ENCODE results near the gene NFKBIZ.
"Not testable (repeated sequence)": the region's sequence is repeated elsewhere in the genome, so short reads cannot be mapped to it uniquely, and the experiment has no call there.

NFKBIZ gene

DNA sequence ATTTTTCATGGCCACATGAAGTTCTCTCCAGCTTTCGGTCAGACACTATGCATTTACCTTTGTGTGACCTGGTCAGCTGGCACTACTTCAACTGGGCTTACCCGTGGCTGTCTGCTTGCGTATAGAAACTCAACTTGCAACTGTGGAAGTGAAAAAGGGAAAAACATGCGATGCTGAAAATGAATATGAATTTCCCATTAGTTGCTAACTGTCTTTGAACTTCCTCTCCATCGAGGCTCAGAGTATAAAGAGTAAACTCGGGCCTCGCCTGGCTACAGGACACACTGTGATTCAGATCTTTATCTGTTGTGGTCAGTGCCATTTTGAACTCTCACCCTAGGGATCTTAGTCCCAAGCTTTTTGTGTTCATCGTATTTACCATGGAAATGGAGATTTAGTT, 26.8 kb downstream of the NFKBIZ start:
- no peak for DNase-seq (ENCODE audit: low spot score)

DNA sequence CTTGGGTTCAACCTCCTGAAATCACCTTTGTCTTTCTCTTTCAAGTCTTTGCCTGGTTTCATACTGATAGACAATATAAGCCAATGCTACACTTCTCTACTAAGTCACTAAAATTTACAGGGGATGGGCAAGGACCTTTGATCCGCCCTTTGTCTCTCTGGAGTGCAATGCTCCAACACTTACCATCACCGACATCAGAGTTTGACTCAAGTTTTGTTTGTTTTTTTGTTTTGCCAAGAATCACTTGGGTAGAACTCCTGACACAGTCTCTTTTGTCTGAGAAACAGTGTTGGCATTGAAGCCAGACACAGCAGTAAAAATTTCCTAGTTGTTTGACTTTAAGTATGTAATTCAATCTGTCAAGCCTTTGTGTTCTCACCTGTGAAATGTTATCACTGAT, 29.3 kb downstream of the NFKBIZ start:
- DNase-seq (ENCODE audit: low spot score) = no peak

DNA sequence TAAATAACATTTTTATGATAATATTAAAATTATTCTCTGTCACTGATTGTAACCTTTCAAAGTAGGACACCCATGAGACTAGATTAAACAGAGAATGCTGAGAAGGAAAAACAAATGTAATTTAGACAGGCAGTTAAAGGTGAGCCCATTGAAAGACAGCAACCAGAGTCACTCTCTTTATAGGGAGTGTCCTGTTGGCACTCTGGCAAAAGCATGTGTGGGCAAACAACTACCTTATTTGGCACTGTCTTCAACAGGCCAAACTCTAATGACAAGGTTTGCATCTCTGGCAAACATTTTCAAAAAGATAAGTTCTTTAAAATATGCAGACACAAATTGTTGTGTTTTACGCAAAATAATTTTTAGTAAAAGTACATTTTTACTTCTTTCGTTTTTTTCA, 29.8 kb downstream of the NFKBIZ start:
- no peak for DNase-seq (ENCODE audit: low spot score)

DNA sequence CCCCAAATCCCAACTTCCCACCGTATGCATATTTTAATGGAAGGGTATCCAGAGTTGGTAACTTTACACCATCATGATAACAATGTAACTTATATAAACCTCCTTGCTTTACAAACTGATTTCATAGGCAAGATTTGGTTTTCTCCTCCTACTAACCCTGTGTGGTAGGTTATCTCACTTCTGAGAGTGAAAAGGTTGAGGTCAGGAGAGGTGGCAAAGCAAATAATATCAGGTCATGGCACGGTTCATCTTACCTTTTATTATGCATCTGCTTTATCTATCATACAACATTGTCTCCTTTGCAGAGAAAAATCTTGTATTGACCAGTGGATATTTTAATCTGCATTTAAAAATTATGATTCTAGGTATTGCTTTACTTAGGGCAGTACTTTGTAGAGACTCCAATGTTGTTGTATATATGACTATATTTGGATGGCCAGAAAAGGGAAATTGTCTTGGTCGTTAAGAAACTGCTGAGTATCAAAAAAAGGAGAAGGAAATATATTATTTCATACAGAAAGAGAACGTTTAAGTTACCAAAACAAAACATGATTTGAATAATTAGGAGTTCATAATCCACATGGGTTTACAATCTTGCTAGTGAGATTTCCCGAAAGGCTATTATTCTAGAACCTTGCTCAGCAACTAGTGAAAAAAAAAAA, 30.4 kb downstream of the NFKBIZ start:
- DNase-seq (ENCODE audit: low spot score) = no peak

DNA sequence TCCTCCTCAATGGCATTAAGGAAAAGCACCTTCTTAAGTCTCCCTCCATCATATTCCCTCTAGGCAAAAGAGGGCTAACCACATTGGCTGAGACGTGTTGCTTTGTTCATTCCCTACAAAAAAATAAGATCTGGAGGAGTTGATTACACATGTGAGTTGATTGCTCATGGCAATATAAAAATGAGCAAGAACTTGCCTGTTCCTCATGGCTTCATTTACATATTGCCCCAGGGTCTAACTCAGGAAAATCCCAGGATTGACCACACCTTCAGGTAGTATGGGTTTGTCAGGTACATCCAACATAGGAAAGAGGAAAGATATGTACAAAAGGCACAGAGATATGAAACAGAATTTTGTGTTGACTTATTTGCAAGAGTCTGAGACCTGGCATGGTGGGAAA, 35.5 kb downstream of the NFKBIZ start:
- no peak for DNase-seq (ENCODE audit: low spot score)

DNA sequence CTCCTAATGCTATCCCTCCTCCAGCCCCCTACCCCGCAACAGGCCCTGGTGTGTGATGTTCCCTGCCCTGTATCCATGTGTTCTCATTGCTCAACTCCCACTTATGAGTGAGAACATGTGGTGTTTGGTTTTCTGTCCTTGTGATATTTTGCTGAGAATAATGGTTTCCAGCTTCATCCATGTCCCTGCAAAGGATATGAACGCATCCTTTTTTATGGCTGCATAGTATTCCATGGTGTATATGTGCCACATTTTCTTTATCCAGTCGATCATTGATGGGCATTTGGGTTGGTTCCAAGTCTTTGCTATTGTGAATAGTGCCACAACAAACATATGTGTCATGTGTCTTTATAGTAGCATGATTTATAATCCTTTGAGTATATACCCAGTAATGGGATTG, 36.3 kb downstream of the NFKBIZ start:
- not testable (repeated sequence) for DNase-seq (ENCODE audit: low spot score)

DNA sequence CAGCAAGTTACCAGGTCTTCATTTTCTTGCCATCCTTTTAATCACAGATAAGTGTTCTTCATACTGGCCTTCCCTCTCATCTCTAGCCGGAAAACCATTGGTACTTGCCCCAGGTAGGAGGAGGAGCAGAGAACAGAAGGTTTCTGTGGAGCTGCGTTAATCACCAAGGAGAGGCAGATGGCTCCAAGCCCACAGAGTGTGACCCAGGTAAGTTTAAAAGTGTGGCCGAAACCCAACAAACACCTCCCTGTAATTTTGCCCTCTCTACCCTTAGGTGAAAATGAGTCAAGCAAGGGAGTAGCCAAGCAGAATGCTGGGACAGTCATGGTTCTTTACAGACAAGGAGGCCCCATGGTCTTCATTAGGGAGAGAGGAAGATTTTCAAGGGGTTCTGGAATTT, 37.3 kb downstream of the NFKBIZ start:
- DNase-seq (ENCODE audit: low spot score) = no peak

DNA sequence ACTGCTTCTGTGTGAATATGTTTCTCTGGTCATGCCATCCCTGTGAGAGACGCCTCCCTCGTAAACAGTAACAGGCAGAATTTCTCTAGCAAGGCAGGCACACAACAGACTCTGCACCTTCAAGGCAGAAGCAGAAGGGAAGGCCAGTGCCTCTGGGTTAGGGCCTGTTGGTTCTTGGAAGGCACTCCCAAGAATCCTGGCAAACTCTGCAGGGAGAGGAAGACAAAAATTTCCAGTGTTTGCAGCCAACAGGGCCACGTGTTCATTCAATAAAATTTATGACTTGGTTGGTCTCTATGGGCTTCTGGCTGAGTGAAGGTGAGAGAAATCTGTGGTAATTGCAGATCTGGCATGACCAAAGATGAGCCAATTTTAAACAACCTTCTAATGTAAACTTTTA, 39.3 kb downstream of the NFKBIZ start:
- DNase-seq (ENCODE audit: low spot score) = no peak

DNA sequence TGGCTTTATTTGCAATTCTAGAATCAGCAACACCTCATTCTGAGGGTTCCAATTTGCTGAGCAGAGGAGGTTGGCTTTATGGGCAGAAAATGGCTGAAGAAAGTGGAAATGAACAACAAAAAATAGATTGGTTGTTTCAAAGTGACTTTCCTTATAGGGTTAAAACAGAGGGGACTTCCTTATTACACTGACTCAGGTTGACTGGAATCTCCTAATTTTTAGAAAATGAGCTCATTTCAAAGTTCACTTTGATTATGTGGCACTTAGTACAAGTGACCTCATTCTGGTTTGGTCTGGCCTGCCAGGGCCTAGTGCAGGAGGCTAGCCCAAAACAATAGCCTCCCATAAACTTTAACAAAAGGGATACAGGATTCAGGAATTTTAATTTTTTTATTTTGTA, 41.4 kb downstream of the NFKBIZ start:
- DNase-seq (ENCODE audit: low spot score) = no peak

DNA sequence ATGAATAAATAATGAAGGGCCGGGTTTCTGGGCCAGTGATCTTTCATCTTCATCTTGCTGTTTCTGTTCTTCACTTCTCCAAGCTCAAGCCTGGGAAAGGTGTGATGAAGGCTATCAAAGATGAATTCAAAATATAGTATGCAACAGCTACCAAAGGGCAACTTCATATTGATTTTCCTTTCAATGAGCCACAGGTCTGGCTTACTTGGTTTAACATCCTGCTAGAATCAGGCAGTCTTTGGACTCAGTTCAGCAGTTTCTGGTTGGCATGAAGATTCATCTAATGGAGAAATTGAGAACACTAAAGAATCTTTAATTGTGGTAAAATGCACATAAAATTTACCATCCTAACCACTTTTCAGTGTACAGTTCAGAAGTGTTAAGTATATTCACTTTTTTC, 43.3 kb downstream of the NFKBIZ start:
- DNase-seq (ENCODE audit: low spot score) = no peak

DNA sequence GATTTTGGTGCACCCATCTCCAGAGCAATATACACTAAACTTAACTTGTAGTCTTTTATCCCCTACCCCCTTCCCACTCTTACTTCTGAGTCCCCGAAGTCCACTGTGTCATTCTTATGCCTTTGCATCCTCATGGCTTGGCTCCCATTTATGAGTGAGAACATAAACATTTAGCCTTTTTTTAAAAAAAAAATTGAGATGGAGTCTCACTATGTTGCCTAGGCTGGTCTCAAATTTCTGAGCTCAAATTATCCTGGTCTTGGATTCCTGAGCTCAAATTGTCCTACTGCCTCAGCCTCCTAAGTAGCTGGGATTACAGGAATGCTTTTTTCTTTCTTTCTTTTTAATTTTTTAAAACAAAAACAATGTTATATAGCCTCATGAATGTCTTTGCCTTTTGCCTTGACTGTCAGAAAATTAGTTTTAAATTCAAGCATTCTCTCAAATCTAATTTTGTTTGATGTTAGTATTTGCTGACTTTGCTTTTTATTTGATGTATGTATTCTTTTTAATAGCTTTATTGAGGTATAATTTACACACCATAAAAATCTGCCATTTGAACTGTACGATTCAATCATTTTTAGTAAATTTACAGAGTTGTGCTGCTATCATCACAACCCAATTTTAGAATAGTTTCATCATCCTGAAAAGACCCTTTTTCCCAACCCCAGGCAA, 46.9 kb downstream of the NFKBIZ start:
- no peak for DNase-seq (ENCODE audit: low spot score)

DNA sequence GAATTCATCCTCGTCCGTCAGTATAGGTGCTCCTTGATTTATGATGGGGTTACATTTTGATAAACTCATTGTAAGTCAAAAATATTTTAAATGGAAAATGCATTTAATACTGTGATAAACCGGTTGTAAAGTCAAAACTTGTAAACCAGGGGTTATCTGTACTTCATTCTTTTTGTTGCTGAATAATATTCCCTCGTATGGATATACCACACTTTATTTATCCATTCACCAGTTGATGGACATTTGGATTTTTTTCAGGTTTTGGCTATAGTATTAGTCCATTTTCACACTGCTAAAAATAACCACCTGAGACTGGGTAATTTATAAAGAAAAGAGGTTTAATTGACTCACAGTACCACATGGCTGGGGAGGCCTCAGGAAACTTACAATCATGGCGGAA, 47.7 kb downstream of the NFKBIZ start:
- no peak for DNase-seq (ENCODE audit: low spot score)

DNA sequence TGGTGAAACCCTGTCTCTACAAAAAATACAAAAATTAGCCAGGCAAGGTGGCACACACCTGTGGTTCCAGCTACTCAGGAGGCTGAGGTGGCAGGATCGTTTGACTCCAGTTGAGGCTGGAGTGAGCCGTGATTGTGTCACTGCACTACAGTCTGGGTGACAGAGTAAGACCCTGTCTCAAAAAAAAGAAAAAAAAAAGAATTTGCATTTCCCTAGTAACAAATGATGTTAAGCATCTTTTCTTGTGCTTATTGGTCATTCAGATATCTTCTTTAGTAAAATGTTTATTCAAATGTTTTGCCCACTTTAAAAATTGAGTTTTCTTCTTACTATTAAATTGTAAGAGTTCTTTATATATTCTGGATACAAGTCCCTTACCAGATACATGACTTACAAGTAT, 48.7 kb downstream of the NFKBIZ start:
- no peak for DNase-seq (ENCODE audit: low spot score)

DNA sequence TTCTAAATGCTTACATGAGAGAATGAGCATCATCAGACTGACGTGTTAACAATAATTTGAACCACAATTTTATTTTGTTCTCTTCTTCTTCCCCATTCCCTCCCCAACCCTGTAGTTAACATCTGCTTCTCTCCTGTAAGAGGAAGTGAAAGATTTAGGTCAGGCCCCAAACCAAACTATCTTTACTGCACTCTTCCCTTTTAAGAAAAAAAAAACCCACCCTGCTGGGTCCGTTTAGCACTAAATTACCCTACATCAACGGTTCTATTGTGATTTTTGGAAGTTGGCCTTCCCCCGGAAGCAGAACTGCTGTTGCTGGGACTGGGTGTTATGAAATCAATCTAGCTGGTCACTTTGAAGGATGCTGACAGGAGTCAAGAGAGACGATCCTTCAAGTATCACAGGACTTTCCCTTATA, 49.4 kb downstream of the NFKBIZ start:
- no peak for DNase-seq (ENCODE audit: low spot score)

DNA sequence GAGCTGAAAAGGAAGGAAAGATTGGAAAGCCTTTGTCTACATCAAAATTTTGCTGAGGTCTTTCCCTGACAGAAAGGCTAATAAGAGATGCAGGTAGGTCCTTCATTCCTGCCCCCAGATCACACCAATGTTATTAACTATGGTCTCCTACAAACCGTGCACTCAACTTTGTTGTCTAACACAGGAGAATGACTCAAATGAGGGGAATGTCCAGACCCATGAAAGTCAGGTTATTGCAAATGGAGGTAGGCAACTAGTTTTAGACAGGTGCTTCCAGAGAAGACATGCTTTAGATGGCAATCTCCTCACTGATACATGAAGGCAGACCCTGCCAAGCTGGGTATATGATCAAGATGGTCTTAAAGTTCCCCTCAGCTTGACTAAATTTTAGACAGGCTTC, 51.0 kb downstream of the NFKBIZ start:
- DNase-seq (ENCODE audit: low spot score) = no peak

DNA sequence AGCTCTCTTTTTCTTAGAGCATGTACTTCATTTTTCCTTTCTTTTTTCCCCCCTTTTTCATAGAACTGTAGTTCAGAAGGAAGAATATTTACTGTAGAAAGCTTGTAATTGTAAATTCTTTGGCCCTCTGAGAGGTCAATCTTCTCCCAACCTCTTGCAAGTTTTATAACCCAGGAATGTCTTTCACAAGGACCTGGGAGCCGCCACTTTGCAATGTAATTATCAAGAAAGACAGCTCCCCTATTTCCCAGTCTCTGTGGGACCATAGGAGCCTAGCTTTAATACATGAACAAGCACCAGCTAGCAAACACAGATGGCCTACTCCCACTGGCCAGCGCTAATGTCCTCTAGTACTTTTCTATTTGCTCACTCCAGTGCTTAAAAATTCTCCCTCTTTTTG, 51.4 kb downstream of the NFKBIZ start:
- DNase-seq (ENCODE audit: low spot score) = no peak

DNA sequence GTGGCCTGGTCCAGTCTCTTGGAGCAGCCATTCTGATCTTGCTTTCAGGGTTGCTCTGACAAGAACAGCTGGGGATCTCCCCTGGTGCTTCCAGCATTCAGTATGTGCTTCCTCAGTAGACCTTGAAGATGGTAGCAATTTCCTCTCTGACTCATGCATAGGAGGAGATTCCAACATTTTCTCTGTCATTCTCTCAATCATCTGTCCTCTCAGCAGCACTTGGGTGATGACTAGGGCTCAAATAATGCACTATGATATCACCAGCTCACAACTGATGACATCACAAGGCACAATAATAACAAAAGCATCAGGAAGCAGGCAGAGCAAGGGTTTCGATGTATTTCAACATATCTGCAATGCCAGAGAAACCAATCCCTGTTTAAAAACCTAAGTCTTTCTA, 52.7 kb downstream of the NFKBIZ start:
- DNase-seq (ENCODE audit: low spot score) = no peak

DNA sequence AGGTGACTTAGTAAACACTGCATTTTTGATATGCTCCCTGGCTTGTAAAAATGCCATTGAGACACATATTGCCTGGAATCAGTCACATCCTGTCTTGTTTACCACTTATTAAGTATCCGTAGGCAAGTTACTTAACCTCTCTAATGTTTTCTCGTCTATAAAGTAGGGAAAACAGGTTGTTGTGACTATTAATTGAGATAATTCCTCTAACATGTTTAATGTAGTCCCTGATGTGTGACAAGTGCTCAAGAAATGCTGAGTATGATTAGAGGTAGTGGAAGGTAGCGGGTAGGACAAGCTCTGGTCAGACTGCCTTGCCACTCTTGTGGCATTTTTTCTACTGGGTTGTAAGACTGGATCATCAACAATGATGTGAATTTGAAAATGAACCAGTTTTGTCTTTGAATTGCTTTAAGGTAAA, 54.1 kb downstream of the NFKBIZ start:
- no peak for DNase-seq (ENCODE audit: low spot score)

DNA sequence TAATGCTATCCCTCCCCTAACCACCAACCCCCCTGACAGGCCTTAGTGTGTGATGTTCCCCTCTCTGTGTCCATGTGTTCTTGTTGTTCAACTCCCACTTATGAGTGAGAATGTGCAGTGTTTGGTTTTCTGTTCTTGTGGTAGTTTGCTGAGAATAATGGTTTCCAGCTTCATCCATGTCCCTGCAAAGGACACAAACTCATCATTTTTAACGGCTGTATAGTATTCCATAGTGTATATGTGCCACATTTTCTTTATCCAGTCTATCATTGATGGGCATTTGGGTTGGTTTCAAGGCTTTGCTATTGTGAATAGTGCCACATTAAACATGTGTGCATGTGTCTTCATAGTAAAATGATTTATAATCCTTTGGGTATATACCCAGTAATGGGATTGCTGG, 56.3 kb downstream of the NFKBIZ start:
- not testable (repeated sequence) for DNase-seq (ENCODE audit: low spot score)
